Measurements from ENCODE around the gene ITM2A. TPM values are rescaled to one million over a fixed set of nuclear protein-coding genes. Genes with fewer than 3 reads are reported as not detected.

Gene ITM2A
- 28.1 TPM for total RNA-seq

DNA sequence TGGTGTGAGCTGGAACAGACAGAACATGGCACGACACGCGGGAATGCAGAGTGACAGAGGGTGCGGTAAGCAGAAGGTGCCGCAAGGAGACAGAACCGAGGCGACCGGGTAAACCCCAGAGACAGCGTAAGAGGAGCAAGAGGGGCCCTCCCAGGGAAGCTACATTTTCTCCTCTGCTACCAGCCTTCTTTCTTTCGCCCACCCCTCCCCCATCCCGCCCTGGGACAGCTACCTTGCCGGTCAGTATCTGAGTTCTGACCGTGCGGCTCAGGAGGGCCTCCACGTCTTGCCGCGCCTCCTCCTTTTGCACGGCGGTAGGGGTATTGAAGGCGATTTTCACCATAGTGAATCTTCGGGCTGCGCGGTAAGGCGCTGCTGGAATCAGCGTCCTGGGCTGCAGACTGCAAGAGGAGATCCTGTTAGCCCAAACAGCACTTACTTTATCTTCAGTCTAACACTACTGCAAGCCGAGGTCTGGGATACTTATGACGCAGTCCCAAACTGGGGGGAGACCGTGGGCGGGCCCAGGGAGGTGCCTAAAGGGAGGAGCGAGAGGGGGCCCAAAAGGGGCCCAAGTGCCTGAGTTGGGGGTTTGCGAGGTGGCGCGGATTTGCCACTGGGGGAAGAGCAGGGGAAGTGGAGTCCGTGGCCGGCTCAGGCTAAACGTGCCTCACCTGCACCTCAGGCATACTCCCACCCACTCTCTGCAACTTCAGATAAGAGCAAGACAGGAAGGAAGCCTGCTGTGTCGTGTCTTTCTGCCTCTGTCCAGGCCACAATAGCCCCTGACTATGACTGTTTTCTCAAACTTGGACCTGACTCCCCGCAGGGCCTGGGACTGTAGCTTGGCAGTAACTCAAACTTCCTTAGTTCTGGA lies at the start of gene ITM2A:
ITM2A (minus strand) TSS at position 462 of the 877 bp plus-strand sequence; CDS start at position 343, 119 bp downstream.
- DNase-seq (ENCODE audit: low spot score), result peak; percentile 13

DNA sequence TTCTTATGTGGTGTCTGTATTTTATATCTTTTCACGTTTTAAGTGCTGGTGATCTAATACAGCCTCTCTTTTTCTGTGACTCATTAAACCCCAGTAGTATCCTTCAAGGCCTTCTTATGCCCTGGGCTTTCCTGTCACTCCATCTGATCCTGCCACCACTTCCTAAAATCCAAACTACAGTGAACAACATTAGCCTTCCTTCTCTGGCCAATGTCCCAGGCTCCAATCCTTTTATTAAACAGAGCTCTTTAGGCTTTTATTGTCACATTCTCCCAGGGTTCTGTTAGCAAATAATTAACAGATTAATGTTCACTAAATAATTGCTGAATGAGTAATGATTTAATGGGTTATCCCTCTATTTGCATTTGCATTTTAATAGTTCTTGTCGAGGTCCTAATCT lies 47.9 kb upstream of the ITM2A start:
- no peak for DNase-seq (ENCODE audit: low spot score)

DNA sequence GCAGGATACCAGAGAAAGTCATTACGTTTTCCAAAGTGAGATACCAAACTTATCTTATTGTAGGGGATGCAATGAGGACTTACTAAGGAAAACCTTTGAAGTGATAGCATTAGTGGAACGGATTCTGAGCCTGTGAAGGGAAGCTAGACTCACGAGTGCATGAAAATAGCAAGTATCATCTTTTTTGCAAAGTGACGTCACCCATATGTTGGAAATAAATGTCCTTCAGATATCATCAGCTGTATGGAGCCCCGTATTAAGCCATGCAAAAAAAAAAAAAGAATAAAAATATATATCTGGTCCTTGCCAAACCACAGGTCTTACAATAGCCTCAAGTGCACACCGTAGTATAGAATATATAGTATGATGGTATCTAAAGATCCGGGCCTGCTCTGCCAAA lies 46.8 kb upstream of the ITM2A start:
- DNase-seq (ENCODE audit: low spot score), result no peak

DNA sequence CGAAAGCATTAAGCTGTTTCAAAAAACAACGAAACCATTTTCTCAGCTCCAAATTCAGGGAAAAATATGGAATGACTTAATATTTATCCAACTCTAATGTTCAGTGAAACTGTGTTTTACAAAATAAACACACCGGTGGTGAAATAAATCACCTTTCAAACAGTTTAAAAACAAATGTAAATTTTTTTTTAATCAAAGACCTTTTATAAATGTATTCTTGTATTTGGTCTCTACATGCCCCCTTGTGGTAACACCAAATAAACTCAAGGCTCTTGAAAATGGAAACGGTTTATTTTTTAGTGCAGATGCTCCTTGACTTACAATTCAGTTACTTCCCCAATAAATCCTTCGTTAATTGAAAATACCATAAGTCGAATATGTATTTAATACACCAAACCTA lies 45.8 kb upstream of the ITM2A start:
- DNase-seq (ENCODE audit: low spot score), result no peak

DNA sequence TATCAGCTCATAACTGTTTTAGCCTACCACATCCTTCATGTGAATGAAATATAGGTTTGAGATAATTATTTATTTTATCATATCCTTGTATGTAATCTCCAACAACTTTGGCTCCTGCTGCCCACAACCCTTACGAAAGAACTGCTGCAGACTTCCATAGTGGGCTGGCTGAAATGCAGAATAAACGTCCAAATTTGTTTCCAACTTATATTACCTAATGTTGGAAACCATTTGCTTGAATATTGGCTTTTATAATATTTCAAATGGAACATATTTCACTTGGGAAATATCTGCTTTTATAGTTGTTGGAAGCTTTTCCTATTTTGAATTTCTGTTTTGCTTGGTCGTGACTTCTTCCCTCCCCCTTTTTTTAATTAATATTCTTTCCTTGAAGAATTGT lies 45.0 kb upstream of the ITM2A start:
- DNase-seq (ENCODE audit: low spot score), result no peak

GRCh38 chrX:79409657-79410056 lies 42.5 kb upstream of the ITM2A start:
- no peak for DNase-seq (ENCODE audit: low spot score)

- DNase-seq (ENCODE audit: low spot score), result no peak
These were observed 41.6 kb upstream of the ITM2A start for GRCh38 chrX:79408623-79409322.

DNA sequence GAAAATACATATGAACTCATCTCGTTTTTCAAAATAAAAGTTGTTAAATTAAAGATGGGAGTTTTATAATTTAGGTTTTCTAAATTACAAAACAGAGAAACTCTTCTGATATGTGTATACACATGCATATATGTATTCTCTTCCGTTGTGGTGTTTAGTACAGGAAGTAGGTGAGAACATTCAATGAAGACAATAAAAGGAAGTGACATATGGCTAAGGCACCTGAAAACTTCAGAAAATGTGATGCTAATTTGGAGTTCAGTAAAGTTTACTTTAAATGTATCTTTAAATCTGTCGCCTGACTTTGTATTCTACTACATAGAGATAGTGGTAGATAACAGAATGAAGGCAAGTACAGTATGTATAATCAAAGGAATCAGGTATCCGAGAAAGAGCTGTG lies 33.5 kb upstream of the ITM2A start:
- DNase-seq (ENCODE audit: low spot score), result no peak

- no peak for DNase-seq (ENCODE audit: low spot score)
These were observed 8.2 kb upstream of the ITM2A start for GRCh38 chrX:79375340-79375739.

DNA sequence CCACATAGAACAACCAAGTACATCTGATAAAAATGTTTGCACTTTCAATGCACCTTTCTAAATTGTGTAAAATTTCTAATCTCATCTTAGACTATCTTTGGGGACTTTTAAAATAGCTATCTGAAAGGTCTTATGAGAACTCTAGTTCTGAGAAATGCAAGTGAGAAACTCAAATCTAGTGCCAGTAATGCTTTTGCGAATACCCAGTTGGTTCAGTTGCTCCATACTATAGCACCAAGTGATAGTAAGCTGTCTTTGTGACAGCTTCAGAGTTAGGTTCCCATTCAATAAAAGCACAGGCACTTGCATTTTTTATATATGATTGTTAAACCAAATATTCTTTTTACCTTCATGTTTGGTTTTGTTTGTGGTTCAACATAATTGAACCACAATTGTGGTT lies 4.5 kb upstream of the ITM2A start:
- no peak for DNase-seq (ENCODE audit: low spot score)

DNA sequence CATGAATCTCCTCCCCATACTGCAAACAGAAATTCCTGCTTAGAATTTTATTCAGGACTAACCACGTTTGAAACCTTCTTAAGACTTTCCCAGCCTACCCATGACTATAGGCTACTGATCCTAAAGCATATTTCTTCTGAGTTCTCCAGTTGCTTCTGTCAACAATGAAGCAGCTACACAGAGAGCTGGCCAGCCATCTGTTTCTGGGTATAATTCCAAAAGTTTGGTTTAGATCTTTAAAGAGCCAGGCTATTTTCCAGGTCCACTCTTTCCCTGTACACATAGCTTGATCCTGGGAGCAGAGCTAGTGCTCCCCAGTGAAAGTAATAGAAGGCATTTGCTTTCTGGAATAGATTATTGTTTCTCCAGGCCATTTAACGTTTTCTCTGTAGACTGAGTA lies 4.0 kb upstream of the ITM2A start:
- no peak for DNase-seq (ENCODE audit: low spot score)

DNA sequence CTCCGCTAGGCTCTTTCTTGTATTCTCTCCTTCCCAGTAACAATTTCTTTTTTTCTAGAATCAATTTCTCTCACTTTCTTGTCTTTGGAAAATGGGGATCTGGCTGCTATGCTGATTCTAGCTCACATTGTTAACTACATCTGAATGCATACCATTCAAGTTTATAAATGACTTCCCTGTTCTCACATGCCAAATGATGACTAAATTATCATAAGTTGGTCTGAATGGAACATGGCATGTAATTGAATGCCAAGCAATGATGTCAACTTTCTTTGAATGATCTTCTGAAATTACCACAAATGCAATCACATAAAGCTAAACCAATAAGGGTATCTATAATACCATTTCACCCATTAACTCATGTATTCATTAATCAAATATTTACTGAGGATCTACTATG lies 2.7 kb upstream of the ITM2A start:
- no peak for DNase-seq (ENCODE audit: low spot score)

DNA sequence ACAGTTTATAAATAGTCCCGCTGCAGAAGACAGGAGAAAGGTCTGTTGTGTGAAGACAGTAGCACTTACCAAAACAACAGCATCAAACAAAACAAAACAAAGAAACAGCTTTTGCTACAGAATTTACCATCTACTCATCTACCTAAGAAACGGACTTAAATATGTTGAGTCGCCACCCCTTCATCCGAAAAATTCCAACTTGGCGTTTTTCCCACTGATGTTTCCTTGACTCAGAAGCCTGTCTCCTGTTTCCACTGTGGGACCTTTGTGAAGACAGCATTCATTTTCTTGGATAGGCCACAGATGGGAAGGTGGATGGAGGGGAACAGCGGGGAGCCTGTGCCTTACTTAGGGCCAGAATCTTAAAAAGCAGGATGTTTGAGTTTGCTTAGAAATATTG lies 1.3 kb upstream of the ITM2A start:
- DNase-seq (ENCODE audit: low spot score), result no peak

GRCh38 chrX:79367907-79368306 lies 773 bp upstream of the ITM2A start:
- DNase-seq (ENCODE audit: low spot score), result no peak

- DNase-seq (ENCODE audit: low spot score), result no peak
These were observed 620 bp downstream of the ITM2A start for GRCh38 chrX:79366556-79366872.

DNA sequence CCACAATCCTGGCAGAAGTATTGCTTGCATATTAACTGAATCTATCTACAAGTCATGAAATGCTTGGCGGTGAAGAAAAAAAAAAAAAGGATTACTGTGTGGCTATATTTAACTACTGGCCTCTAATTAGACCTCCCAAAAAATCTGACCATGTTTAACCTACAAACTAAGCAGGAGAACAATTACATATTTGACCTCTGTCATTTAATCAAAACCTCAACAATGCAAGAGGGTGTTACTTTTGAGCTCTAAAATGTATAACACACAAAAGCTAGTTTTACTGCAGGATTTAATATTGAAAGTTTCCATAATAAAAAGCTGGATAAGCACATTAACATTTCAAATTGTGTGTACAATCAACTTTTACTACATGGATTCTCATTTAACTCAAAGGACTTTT lies 1.5 kb downstream of the ITM2A start:
- no peak for DNase-seq (ENCODE audit: low spot score)

- DNase-seq (ENCODE audit: low spot score), result no peak
These were observed 2.8 kb downstream of the ITM2A start for GRCh38 chrX:79364306-79364705.

DNA sequence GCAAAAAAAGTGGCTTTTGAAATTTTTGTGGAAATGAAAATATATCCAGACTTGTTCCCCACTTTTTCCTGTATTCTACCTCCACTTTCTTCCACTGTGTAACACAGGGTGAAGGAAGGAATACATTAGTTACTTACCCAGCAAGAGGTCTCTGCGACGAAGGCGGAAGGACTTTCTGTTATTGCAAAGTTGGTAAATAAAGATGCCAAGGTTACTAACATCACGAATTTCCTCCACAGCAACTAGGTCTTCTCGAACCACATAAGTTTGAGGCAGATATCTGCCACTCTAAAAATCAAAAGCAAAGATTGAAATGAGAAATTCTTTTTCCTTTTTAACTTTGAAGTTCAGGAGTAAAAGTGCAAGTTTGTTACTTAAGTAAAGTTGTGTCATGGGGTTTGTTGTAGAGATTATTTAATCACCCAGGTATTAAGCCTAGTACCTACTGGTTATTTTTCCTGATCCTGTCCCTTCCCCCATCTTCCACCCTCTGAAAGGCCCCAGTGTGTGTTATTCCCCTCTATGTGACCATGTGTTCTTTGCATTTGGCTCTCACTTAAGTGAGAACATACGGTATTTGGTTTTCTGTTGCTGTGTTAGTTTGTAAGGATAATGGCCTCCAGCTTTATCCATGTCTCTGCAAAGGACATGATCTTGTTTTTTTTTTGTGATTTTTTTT lies 5.8 kb downstream of the ITM2A start:
- DNase-seq (ENCODE audit: low spot score), result no peak

- no peak for DNase-seq (ENCODE audit: low spot score)
These were observed 30.0 kb downstream of the ITM2A start for GRCh38 chrX:79336869-79337815.

DNA sequence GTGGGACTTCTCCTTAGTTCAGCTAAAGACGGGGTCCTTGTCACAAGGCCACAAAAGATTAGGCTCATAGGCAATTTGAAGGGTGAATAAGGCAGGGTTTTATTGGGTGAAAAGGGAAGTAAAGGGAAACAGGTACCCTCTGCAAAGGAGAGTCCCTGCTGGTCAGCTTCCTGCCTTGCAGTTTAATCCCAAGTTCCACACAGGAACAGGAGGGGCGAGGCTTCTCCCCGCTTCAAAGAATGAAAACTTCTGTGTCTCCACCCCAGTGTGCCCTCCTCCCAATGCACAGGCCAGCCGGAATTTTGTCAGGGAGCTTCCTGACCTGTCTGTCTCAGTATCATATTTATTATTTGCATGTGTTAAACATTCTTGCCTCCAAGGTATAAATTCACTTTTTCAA lies 37.1 kb downstream of the ITM2A start:
- no peak for DNase-seq (ENCODE audit: low spot score)

DNA sequence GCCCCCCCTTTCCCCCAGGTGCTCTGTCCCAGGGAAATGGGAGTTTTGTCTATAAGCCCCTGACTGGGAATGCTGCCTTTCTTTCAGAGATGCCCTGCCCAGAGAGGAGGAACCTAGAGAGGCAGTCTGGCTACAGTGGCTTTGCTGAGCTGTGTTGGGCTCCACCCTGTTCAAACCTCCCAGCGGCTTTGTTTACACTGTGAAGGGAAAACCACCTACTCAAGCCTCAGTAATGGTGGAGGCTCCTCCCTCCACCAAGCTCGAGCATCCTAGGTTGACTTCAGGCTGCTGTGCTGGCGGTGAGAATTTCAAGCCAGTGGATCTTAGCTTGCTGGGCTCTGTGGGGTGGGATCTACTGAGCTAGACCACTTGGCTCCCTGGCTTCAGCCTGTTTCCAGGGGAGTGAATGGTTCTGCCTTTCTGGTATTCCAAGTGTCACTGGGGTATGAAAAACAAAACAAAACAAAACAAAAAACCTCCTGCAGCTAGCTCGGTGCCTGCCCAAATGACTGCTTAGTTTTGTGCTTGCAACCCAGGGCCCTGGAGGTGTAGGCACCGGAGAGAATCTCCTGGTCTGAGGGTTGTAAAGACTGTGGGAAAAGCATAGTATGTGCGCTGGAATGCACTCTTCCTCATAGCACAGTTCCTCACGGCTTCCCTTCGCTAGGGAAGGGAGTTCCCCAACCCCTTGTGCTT lies 41.7 kb downstream of the ITM2A start:
- DNase-seq (ENCODE audit: low spot score), result no peak

Measured in mucosa of gallbladder (tissue), 1 donor.